Stimulated activated CD8-positive, alpha-beta memory T cell treated with anti-CD3 and anti-CD28 coated beads, Interleukin-2, amount 100 ng/mL, for 48 hours (primary cell): ENCODE measurements around the gene FOXN3.

Source experiments
- DNase-seq, 2 donors: peaks; one replicate each; pipeline ENCODE4 v3.0.0-alpha.2; 2020; ENCODE audit warnings: low read depth in 2 of 2

FOXN3 gene

GRCh38 chr14:89364316-89364715, 52.7 kb downstream of the FOXN3 start:
- DNase-seq, result no peak

DNA sequence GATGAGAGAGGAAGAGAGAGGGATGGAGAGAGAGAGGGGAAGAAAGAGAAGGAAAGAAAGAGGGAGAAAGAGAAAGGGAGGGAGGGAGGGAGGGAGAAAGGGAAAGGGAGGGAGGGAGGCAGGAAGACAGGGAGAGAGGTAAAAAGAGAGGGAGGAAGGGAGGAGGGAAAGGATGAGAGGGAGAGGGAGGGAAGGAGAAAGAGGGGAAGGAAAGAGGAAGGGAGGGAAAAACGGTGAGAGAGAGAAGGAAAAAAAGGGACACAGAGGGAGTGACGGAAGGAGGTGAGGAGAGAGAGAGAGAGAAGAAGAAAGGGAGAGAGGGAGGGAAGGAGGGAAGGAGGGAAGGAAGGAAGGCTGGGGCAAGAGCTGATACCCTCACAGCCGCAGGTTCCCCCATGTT, 56.8 kb downstream of the FOXN3 start:
- no peak for DNase-seq

DNA sequence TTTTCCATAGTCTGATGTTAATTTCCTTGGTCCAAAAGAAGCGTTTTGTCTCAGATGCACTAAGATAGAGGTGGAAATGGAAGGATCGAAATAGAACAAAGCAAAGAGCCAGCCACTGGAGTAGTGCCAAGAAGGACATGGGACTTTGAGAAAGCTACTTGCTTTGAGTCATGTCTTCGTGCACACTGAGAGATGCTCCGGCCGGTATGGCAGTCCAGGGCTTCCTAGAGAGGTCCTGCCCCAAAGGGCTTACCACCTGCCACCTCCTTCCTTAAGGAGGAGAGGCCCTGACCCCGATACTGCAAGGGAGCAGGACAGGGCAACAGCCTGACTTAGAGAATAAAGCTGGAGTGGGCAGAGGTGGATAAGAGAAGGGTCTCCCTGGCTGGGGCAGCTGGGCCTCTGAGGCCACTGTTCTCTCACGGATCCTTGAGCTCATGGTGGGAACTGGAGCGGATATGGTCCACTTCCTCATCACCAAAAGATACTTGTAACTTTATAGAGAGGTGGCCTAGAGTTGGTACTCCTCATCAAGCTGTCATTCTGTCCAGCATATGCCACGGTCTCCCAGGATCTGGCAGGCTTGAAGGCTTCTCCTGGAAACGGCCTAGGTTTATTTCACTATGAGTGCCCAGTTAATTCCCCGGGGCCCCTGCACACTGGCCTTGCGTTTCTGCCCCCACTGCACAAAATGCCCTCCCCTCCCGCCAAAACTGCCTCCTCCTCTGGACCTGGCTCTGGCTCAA, 57.4 kb downstream of the FOXN3 start:
- DNase-seq, result no peak

DNA sequence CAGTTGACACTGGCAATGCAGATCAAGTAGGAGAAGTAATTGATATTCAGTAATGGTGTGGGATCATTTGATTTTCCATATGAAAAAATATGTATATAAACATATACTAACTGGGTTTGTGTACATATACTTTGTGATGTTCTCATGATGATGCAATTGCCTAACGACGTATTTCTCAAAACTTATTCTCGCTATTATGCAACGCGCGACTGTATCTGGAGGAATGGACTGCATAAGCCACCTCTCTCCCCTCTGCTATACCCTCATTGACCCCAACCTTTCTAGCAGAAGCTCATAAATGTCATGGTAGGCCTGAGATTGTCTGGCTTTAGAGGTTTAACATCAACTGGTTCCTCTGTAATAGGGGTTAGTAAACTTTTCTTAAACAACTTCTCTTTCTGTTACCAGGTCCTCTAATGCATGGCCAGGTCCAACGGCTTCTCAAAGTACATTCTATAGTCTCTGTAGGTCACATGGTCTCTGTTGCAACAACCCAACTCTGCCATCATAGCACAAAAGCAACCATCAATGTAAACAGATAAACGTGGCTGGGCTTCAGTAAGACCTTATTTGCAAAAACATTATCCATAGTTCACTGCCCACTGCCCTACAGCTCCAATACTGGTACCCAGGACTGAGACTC, 59.3 kb downstream of the FOXN3 start:
- DNase-seq, result no peak

GRCh38 chr14:89356927-89357326, 60.1 kb downstream of the FOXN3 start:
- DNase-seq, result no peak

DNA sequence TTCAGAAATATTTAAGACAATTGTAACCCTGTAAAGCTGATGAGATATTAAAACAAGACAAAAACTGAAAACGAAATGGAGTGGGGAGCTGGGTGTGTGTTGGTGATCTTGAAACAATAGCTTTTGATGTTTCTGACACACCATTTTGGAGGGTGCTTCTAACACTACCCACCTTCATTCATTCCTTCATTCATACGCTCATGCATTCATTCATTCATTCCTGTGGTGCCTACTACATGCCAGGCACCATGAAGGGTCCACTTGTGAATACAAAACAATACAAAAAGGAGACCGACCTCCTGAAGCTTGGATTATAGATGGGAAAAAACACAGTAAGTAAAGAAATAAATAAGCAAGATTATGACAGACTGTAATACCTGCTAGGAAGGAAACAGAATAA, 60.5 kb downstream of the FOXN3 start:
- DNase-seq, result no peak

- no peak for DNase-seq
These were observed 63.3 kb downstream of the FOXN3 start for GRCh38 chr14:89353766-89354113.

GRCh38 chr14:89352976-89353765, 63.9 kb downstream of the FOXN3 start:
- DNase-seq, result no peak

DNA sequence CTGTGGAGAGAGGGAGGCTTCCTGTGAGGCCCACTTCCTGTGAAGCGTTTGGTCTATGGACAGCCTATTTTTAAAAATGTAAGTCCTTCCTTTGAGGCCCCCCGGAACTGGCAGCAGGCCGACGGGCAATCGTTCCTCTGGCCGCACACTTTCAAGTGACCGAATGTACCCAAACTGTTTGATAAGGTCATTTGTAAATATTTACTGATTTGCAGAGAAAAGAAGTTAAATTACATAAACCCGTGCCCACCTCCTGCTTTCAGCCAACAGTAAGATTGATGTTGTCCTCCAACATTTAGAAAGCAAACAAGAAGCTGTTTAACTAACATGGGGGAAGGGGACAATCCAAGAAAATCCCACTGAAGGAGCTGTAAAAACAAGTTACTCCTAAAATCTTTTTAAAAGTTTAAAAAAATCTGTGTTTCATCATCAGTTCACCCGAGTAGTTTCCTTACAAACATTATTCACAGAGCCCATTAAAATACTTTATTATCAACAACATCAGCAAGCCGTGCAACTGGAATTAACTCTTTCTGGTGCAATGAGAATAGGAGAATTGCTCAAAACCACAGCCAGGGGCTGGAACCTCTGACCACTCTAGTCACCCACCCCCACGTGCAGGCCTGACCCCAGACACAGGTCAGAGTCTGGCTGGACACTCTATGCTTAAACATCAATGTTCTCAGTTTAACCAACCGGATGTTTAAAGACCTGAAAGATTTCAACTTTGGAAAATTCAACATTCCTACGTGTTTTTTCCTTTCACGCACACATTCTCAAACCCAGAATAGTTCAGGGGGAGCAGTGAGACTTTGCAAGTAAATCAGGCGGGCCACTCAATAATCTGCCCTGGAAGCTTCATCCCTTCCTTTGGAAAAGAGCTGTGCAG, 65.3 kb downstream of the FOXN3 start:
- DNase-seq, result no peak

DNA sequence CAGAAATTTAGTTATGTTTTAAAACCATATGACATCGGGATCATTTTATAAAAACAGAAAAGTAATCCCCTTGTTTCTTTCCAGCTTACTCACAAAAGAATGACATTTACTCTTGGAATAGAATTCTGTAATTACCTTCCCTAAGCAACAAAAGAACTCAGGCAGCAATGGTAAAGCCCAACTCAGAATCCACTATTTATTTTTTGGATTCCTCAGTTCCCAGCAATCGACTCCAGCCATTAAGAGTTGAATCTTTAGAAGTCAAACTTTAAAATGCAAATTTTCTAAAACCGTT, 65.9 kb downstream of the FOXN3 start:
- no peak for DNase-seq

GRCh38 chr14:89350152-89350551, 66.9 kb downstream of the FOXN3 start:
- DNase-seq, result no peak

DNA sequence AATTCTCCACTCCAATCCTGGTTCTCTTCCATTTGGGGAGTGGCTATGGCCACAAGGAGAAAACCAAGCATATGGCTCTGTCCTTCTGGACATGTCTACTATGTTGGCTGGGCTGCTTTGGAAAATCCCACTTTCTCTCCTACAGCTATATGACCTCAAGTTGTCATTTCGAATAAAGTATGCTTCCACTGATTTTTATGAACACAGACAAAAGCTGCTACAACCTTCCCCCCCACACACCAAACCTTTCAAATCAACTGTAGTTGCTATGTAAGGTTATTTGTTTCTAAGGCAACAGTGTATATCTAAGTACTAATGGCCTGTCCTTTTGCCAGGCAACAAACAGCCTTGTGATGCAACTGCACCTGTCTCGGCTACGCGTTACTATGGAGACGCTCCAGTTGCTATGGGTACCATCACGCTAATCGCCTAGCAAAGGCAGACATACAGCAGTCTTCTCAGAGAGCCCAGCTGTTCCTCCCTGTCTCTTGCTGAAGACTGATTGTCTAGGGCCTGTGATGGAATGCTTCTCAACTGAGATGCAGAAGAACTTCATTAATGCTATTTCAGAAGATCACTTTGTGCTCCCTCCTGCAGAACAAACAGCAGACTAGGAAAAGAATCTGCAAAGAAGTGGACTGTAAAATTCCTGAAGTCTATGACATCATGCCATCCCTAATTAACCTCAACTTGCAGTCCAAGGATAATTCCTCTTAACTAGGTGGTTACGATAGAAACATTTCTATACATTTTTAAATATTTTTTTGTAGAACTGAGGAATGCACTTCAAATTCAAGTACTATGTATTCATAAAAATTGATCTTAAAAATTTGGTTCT, 67.6 kb downstream of the FOXN3 start:
- no peak for DNase-seq

DNA sequence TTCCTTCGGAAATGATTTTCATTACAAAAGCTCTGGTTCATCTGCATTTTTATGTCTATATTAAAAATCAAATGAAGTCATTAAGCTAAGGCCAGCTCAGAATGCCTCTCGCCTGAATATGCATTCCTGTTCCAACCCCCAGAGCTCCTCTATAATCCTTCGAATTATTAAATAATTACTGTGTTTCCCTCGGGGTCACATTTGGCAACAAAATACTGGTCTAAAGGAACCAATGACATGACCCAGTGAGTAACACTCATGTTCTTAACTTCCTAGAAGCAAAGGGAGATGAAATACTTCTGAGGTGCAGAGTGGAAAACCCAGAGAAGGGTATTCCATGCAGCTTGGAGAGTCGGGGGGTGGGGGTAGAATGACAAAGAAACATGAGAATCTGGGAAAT, 68.3 kb downstream of the FOXN3 start:
- no peak for DNase-seq

- DNase-seq, result no peak
These were observed 69.1 kb downstream of the FOXN3 start for GRCh38 chr14:89347885-89348284.

DNA sequence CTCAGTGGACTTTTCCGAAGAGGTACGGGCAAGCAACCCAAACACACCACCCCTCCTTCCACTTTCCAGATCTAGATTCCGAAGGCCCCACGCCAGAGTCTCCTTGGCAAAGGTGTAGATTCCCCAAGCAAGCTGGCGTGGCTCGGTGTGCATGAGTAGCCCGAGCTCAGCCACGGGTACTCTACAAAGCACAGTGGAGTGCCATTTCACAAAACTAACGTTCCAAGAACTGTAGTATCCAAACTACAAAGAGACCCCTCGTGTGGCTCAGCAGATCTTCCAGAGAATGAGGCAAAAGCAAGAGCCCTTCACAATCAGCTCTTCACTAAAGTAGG, 72.1 kb downstream of the FOXN3 start:
- no peak for DNase-seq

DNA sequence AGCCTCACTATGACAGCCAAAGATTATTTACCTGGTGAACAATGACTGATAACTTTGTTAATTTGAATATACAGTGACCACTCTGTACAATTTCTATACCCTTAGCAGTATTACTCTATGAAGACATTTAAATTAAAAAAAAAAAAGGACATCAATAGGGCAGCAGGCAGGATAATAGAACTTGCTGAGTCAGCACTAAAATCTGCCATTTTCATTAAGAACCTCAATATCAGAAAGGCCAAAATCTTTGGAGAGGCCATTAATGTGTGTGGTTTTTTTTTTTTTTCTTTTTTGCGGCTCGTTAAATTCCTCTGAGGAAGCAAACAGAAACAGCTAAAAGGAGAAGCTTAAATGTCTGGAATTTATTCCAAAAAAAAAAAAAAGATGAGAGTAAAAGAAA, 73.7 kb downstream of the FOXN3 start:
- no peak for DNase-seq

GRCh38 chr14:89342049-89342448, 75.0 kb downstream of the FOXN3 start:
- no peak for DNase-seq

DNA sequence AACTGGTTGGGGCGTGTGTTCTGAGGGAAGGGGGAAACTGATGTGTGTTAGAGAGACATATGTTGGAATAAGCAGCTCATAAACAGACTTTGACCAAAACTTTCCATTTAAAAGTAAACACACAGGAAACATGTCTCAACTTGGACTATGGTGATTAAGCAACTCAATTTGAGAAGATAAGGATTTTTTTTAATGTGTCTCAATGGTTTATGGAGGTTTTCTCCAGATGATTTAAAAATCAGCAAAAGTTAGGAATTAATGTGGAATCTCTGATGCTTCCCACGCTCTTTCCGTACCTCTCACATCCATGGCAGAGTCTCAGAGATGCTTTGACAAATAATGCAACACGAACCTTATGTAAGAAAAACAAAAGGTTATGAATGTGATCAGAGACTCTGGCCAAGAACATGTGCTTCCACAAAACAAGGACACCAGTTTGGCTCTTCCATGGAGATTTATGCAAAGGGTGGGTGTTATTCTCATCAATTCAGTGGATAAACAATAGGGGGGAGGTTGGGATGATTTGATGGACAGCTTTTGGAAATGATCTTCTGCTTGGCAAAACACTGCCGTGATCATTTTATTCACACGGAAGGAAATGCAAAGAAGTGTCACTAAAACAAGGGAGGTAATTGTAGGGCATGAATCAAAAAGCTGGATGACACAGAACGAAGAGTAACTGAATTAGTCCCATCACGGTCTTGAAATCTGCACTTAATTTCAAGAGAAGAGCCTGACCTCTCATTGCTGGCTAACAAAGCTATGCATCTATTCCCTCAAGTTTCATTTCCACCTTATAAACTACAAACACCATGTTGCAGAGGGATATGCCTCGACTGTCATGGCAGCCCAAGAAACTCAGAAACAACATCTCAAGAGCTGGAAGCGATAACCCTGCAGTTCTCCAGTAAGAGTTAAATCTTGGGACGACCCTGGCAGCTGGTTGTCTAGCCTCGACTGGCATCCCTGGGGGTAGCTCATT, 76.5 kb downstream of the FOXN3 start:
- no peak for DNase-seq

DNA sequence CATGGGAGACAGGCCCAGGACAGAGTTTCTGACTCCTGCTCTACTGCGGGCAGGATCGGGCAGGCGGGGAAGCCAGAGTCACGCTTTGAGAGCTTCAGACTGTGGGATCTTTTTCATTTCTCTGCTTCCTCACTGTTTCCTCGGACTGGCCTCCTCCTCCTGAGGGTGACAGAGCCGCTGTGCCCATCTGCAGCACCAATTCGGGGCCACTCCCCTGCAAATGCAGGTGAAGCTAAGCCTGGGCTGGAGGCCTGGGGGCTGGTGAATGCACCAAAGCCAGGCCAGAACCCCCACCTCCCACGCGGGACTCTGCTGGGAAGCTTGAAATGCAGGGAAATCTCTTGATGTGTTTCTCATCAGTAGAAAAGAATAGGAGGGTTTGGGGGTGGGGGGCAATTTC, 77.5 kb downstream of the FOXN3 start:
- no peak for DNase-seq

DNA sequence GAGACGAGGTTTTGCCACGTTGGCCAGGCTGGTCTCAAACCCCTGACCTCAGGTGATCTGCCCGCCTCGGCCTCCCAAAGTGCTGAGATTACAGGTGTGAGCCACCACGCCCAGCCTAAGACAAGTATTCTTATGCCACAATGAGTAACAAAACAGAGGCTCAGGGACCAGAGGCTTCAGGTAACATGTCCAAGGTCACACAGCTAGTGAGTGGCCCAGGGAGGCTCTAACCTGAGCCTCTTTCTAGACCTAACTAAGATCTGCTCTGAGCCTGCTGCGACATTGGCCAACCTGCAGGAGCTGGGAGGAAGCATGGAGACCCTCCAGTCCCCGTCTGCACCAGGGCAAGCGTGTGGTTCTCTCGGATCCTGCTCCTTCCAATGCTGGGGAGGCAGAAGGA, 77.9 kb downstream of the FOXN3 start:
- DNase-seq, result no peak
